GM12874 (cell line): Measurements from ENCODE around the gene NRROS.
A peak's percentile ranks its signal among the peaks of the same experiment; 100 is the strongest.

Source experiments
- CTCF ChIP-seq: IDR thresholded peaks from 2 replicates; pipeline ENCODE4 v1.5.1; 2011; ENCODE audit warnings: low read depth, mild to moderate bottlenecking, control low read depth, low read length, moderate library complexity; ENCODE audit not compliant: insufficient read depth

The NRROS gene

GRCh38 chr3:196604548-196604947 is 34.9 kb upstream of the NRROS start:
- TF ChIP-seq CTCF = no peak

GRCh38 chr3:196608693-196609092 is 30.8 kb upstream of the NRROS start:
- TF ChIP-seq CTCF = no peak

- peak; percentile 80 for TF ChIP-seq CTCF
Observed at GRCh38 chr3:196609343-196609775, 30.1 kb upstream of the NRROS start.

- no peak for TF ChIP-seq CTCF
Observed at GRCh38 chr3:196609805-196610515, 29.5 kb upstream of the NRROS start.

DNA sequence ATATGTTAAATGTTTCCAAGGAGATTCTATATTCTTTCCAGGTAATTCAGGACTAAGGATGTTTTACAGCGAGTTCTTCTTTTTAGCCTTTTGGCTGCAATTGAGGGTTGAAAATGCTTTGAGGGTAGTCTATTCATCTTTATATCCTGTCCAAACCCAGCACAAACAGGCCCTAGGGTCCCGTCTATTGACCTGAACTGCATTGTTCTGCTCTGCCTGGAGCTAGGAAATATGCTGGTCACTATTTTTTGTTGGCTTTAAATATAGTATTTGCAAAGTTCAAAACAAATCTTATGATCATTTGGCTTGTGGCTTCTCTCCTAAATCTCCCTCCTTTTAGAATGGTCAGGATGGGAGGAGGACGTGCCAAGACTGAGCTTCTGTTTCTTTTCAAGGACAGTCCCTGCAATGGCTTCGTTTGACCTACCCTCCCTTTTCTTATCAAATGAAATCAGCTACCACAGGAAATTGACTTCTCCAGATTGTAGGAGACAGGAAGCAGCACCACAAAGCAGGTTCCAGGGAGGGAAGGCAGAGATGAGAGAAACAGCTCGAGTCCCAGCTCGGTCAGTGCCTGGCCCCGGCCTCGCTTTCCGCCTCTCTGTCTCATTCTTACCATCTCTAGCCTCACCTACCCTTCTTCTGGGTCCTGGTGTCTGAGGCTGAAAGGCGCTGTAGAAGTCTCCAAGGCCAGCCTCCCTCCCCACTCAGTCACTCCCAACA is 27.6 kb upstream of the NRROS start:
- no peak for TF ChIP-seq CTCF

GRCh38 chr3:196617256-196617655 is 22.2 kb upstream of the NRROS start:
- TF ChIP-seq CTCF = no peak

DNA sequence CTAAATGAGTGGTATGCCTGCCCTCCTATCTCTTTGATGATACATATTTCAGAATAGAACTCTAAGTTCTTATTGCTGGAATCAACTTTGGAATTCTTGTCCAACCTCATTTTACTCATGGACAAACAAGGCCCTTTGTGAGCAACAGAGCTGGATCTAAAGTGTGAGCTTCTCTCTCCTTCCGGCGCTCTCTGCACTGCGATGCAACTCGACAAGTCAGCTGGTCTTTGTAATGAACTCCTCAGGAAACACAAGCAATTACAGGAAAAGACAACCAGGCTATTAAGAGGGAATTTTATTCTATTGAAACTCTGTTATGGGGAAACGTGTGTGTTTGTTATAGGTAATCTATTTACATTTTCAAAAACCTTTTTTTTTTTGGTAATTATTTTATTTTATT is 20.3 kb upstream of the NRROS start:
- no peak for TF ChIP-seq CTCF
